Neural progenitor cell (in vitro differentiated cells): ENCODE data around the gene NXPE1.

Experiments used
- CTCF ChIP-seq: fragments of 200-600 bp; sonication (generic); IDR thresholded peaks from 2 replicates; pipeline ENCODE4 v1.5.1; 2017; ENCODE audit warnings: antibody characterized with exemption, mild to moderate bottlenecking
- EZH2 ChIP-seq: fragments of 200-600 bp; sonication (generic); IDR thresholded peaks from 2 replicates; pipeline ENCODE4 v1.6.1; 2017; ENCODE audit warnings: antibody characterized with exemption, mild to moderate bottlenecking, moderate library complexity
- EZH2phosphoT487 ChIP-seq: fragments of 200-600 bp; sonication (generic); IDR thresholded peaks from 2 replicates; pipeline ENCODE4 v1.6.1; 2017; ENCODE audit warnings: antibody characterized with exemption

- TF ChIP-seq CTCF (no peak), EZH2 (no peak), EZH2phosphoT487 (no peak)
These were observed 35.0 kb upstream of the NXPE1 start for GRCh38 chr11:114594703-114595102.
